K562 (cell line): Measurements from ENCODE around the gene MMP27. TPM values are rescaled to one million over a fixed set of nuclear protein-coding genes. Genes with fewer than 3 reads are reported as not detected.

Experiments used
- ATAC-seq: fragments of 200-7000 bp; cut with Tn5 transposase; 3 replicates; pipeline ENCODE4 v1.9.1; 2020; ENCODE audit warnings: moderate library complexity
- BruUV-seq: library from RNA; stranded (reverse); fragments of 400-500 nt; replicated peaks from 2 replicates; lab custom pipeline; 2021; lab: Mats Ljungman, UMichigan
- CTCF ChIA-PET: fragments of 300-600 bp; formaldehyde crosslinking; extraction: SDS; loops from one replicate; lab custom pipeline; 2021; ENCODE audit warnings: low intra/inter-chr PET ratio; lab: Yijun Ruan, JAX
- POLR2A ChIA-PET: fragments of 300-600, 350-650 bp; sonication (Branson Sonifier 250); formaldehyde crosslinking; extraction: SDS; loops from one replicate; lab custom pipeline; 2021; ENCODE audit warnings: antibody characterized with exemption, inconsistent platforms; lab: Yijun Ruan, JAX
- DNase-seq, 4 experiments: peaks; one replicate each; pipeline versions ENCODE4 v3.0.0 to v3.0.0-alpha.2; 2011 to 2018; ENCODE audit warnings: low spot score in 3 of 4, mixed read lengths in 3 of 4; ENCODE audit errors: extremely low read depth in 1 of 4
- FAIRE-seq: peaks from 2 replicates; lab custom pipeline; 2011; peaks lifted over from hg19 to GRCh38; lab: Jason Lieb, UNC
- H2AFZ ChIP-seq: 2 replicates; pipeline ENCODE4 v1.6.0; 2011; ENCODE audit warnings: low read depth, low read length, control low read depth, inconsistent platforms
- H3K27ac ChIP-seq: fragments of 200-600 bp; 3 replicates; pipeline ENCODE4 v1.8.0; 2011; ENCODE audit warnings: low read depth, mild to moderate bottlenecking, control low read depth, inconsistent platforms, low read length, moderate library complexity, mixed read lengths; ENCODE audit errors: extremely low read depth
- H3K27me3 ChIP-seq, 2 experiments: fragments of 300-600 bp in 1 of 2; 2 replicates in 1 of 2; 3 replicates in 1 of 2; pipeline versions ENCODE4 v1.6.0 to v1.8.0; 2011; ENCODE audit warnings: inconsistent platforms in 2 of 2, low read length in 2 of 2, mild to moderate bottlenecking in 1 of 2, mixed read lengths in 1 of 2, moderate library complexity in 1 of 2; ENCODE audit not compliant: control insufficient read depth in 2 of 2, insufficient read depth in 2 of 2
- H3K36me3 ChIP-seq: fragments of 300-600 bp; 3 replicates; pipeline ENCODE4 v1.8.0; 2011; ENCODE audit warnings: mild to moderate bottlenecking, low read length, inconsistent platforms; ENCODE audit not compliant: control insufficient read depth, insufficient read depth
- H3K4me1 ChIP-seq, 2 experiments: fragments of 200-600 bp in 1 of 2; replicated peaks in 1 of 2; 2 replicates in 1 of 2; 3 replicates in 1 of 2; pipeline versions ENCODE4 v1.5.1 to v1.8.0; 2011; ENCODE audit warnings: inconsistent platforms in 2 of 2, low read length in 2 of 2, mild to moderate bottlenecking in 1 of 2, mixed read lengths in 1 of 2, moderate library complexity in 1 of 2; ENCODE audit not compliant: control insufficient read depth in 2 of 2, insufficient read depth in 2 of 2
- H3K4me2 ChIP-seq: 2 replicates; pipeline ENCODE4 v1.6.1; 2011; ENCODE audit warnings: low read length, control low read depth, inconsistent platforms, mixed read lengths; ENCODE audit not compliant: insufficient read depth
- H3K4me3 ChIP-seq: fragments of 200-600 bp; sonication (generic), shearing (Covaris generic); 2 replicates; pipeline ENCODE4 v1.5.1; 2016; ENCODE audit warnings: control low read depth, inconsistent platforms
- H3K79me2 ChIP-seq: fragments of 200-600 bp; 3 replicates; pipeline ENCODE4 v1.8.0; 2011; ENCODE audit warnings: low read length, inconsistent platforms; ENCODE audit not compliant: control insufficient read depth, insufficient read depth
- H3K9ac ChIP-seq, 2 experiments: 2 replicates each; pipeline versions ENCODE4 v1.6.0 to v1.6.1; 2011; ENCODE audit warnings: low read depth in 2 of 2, low read length in 2 of 2, control low read depth in 1 of 2, inconsistent platforms in 1 of 2, mild to moderate bottlenecking in 1 of 2, mixed read lengths in 1 of 2; ENCODE audit not compliant: insufficient read depth in 1 of 2
- H3K9me1 ChIP-seq: one replicate; pipeline ENCODE4 v1.6.0; 2011; ENCODE audit warnings: inconsistent platforms, mild to moderate bottlenecking, low read length, moderate library complexity; ENCODE audit not compliant: control insufficient read depth, insufficient read depth
- H3K9me3 ChIP-seq: replicated peaks from 2 replicates; pipeline ENCODE4 v1.5.1; 2011; ENCODE audit warnings: low read depth, low read length, inconsistent platforms; ENCODE audit not compliant: control insufficient read depth, insufficient read depth
- H4K20me1 ChIP-seq: replicated peaks from 2 replicates; pipeline ENCODE4 v1.6.1; 2011; ENCODE audit warnings: low read length, inconsistent platforms, mixed read lengths; ENCODE audit not compliant: control insufficient read depth, insufficient read depth
- C11orf30 ChIP-seq: fragments of 450-650 bp; IDR thresholded peaks from 2 replicates; pipeline ENCODE4 v1.6.1; 2016; ENCODE audit warnings: low read depth, mild to moderate bottlenecking
- FOS ChIP-seq: IDR thresholded peaks from 3 replicates; pipeline ENCODE4 v1.6.1; 2011; ENCODE audit not compliant: insufficient read length; ENCODE audit errors: extremely low read depth
- HEY1 ChIP-seq: fragments of 250-450 bp; sonication (Bioruptor Pico); IDR thresholded peaks from 2 replicates; pipeline ENCODE4 v1.5.0; 2020; ENCODE audit warnings: mild to moderate bottlenecking, moderate library complexity, borderline replicate concordance
- MAFK ChIP-seq: IDR thresholded peaks from 2 replicates; pipeline ENCODE4 v1.6.1; 2011; ENCODE audit warnings: low read length, improper control_type of control experiment
- NUFIP1 ChIP-seq: fragments of 450-650 bp; IDR thresholded peaks from 2 replicates; pipeline ENCODE4 v1.6.1; 2018; ENCODE audit not compliant: partially characterized antibody
- PRMT5 ChIP-seq: sonication (generic); formaldehyde crosslinking; IDR thresholded peaks from 2 replicates; pipeline ENCODE4 v1.5.0; 2020; ENCODE audit warnings: missing genetic modification reagents
- SMAD4 ChIP-seq: fragments of 250-450 bp; sonication (Bioruptor Pico); conservative IDR thresholded peaks from 2 replicates; pipeline ENCODE4 v1.8.0; 2021; ENCODE audit warnings: inconsistent platforms, mild to moderate bottlenecking, moderate library complexity
- SMARCC2 ChIP-seq: fragments of 450-650 bp; IDR thresholded peaks from 2 replicates; pipeline ENCODE4 v1.6.1; 2017; ENCODE audit warnings: antibody characterized with exemption, moderate library complexity, mild to moderate bottlenecking, low read depth
- ZNF175 ChIP-seq: fragments of 200-800 bp; sonication (Bioruptor generic); IDR thresholded peaks from 2 replicates; pipeline ENCODE4 v1.6.1; 2016; ENCODE audit warnings: low read depth, mild to moderate bottlenecking, missing genetic modification characterization, missing compliant biosample characterization
- ZNF3 ChIP-seq: fragments of 250-450 bp; sonication (Bioruptor Pico); IDR thresholded peaks from 2 replicates; pipeline ENCODE4 v1.5.0; 2021; ENCODE audit warnings: mild to moderate bottlenecking, moderate library complexity
- ZNF830 ChIP-seq: fragments of 250-450 bp; sonication (Bioruptor Pico); IDR thresholded peaks from 2 replicates; pipeline ENCODE4 v1.5.0; 2021; ENCODE audit warnings: mild to moderate bottlenecking
- WGBS: fragments of 100-300 bp; shearing (Covaris generic); methylation state at CpG from one replicate; pipeline ENCODE4 v1.1.6; 2016; ENCODE audit warnings: low coverage, mixed read lengths; ENCODE audit not compliant: insufficient coverage; ENCODE audit errors: missing lambda C conversion rate; 5-methylcytosine and 5-hydroxymethylcytosine counted together
- in situ Hi-C: fragments of 300-500 bp; cut with MboI; formaldehyde crosslinking; loops from 4 replicates; pipeline ENCODE4 v1.15.0; 2018; ENCODE audit warnings: inconsistent platforms, mixed read lengths
- intact Hi-C: fragments of 100-400 bp; cut with micrococcal nuclease; formaldehyde crosslinking; loops from 2 replicates; pipeline ENCODE4 v1.14.2; 2022
- polyA plus RNA-seq, 8 experiments: library from polyadenylated mRNA; depleted of rRNA in 4 of 8; stranded (reverse) in 5 of 8; unstranded in 3 of 8; fragments of >200 nt; fragmentation: Nextera tagmentation in 2 of 8; fragmentation: Illumina TruSeq in 1 of 8; extraction: Ambion mirVana in 2 of 8; extraction: Trizol in 1 of 8; gene quantifications; 2 replicates each; pipeline versions ENCODE4 v1.2.1 to v1.2.3, GENCODE V29; 2011 to 2014; ENCODE audit warnings: inconsistent platforms in 1 of 8, missing spikeins in 1 of 8
- total RNA-seq, 7 experiments: library from RNA; depleted of rRNA in 6 of 7; stranded (reverse); fragments of >200 nt in 6 of 7; fragmentation: Illumina TruSeq in 2 of 7; extraction: Trizol in 2 of 7; gene quantifications; 2 replicates each; pipeline versions ENCODE4 v1.2.1 to v1.2.3, GENCODE V29; 2011 to 2021; ENCODE audit warnings: low replicate concordance in 1 of 7

Gene MMP27
- total and polyA plus RNA-seq, 9 of the 15 experiments (the other 6 are each of a cell fraction or from before 2014, with no cell fraction given), result not detected

DNA sequence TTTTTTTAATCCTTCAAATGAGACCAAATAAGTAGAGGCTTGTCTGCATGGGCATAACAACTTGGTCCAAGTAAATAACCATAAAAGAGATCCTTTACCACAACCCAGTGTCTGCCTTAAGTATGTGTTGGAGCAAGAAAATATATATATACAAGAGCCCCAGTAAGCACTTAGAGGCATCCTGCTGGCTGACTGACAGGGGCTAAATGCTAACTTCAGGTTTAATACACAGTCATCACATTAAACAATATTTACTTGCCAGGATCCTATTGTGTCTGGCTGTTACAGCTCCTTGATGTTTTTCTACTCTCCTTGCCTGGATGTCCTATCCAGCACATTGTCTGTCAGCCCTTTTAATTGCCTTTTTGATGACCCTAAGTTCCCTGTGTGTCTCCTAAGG, 43.0 kb downstream of the MMP27 start:
- no peak for ATAC-seq
- H3K9ac ChIP-seq, result no peak overlapping the region
- ChIA-PET POLR2A (no interaction called here), CTCF (no interaction called here)
- H4K20me1 ChIP-seq, result no peaks in the 10 kb centered on the region
- in situ Hi-C loops (no loop called here), intact Hi-C loops (no loop called here)
- no peak overlapping the region for H3K4me3 ChIP-seq
- no peaks in the 10 kb centered on the region for H3K9me1 ChIP-seq
- H2AFZ ChIP-seq, result no peak overlapping the region
- H3K36me3 ChIP-seq, result no peaks in the 10 kb centered on the region
- FAIRE-seq, result no peak
- DNase-seq, result no peak
- no peak overlapping the region for H3K27ac ChIP-seq
- H3K79me2 ChIP-seq, result no peaks in the 10 kb centered on the region
- TF ChIP-seq HEY1 (CRISPR knock-in tag), result no peak
- no peak for TF ChIP-seq C11orf30
- no peak for TF ChIP-seq PRMT5 (CRISPR knock-in tag)
- TF ChIP-seq MAFK, result no peak
- TF ChIP-seq SMAD4 (CRISPR knock-in tag), result no peak
- no peak for TF ChIP-seq ZNF3
- TF ChIP-seq ZNF175, result no peak
- H3K9me3 ChIP-seq, result no peaks in the 10 kb centered on the region
- H3K4me2 ChIP-seq, result no peak overlapping the region
- no TSS peak for BruUV-seq
- H3K27me3 ChIP-seq, result peaks cover 0 to 6% of the 10 kb centered on the region in 2 experiments; a peak in 2 of 5 replicates
- no peaks in the 10 kb centered on the region for H3K4me1 ChIP-seq

DNA sequence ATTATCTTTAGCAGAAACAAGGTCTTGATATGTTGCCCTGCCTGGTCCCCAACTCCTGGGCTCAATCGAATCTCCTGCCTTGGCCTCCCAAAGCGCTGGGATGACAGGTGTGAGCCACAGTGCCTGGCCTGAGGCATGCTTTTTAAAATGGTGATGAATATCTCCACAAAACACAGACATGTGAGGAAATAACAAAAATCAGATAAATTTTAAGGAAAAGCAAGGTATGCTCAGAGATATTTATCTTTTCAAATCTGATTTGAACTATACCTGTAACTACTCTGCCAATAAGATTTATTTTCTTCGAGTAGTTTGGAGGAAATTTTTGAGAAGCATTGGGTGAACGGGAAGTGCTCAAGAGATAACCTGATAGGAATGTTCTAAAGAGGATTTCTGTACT, 44.5 kb downstream of the MMP27 start:
- no peak overlapping the region for H3K4me3 ChIP-seq
- no peaks in the 10 kb centered on the region for H3K9me3 ChIP-seq
- no peak for DNase-seq
- no peak for ATAC-seq
- TF ChIP-seq ZNF830 (CRISPR knock-in tag) (no peak), FOS (no peak), SMARCC2 (no peak), NUFIP1 (no peak)
- TF ChIP-seq, all 486 proteins: peak for 0
- Histone ChIP-seq H2AFZ (no peak overlapping the region), H3K9ac (no peak overlapping the region), H3K9me1 (no peaks in the 10 kb centered on the region), H3K27ac (no peak overlapping the region), H3K27me3 (peaks cover 0 to 6% of the 10 kb centered on the region in 2 experiments; a peak in 2 of 5 replicates), H3K4me2 (no peak overlapping the region), H3K4me1 (no peaks in the 10 kb centered on the region), H3K36me3 (no peaks in the 10 kb centered on the region), H4K20me1 (no peaks in the 10 kb centered on the region), H3K79me2 (no peaks in the 10 kb centered on the region)
- ChIA-PET CTCF (interaction anchor here (0.6 kb wide), 1 partner anchor 463 kb away, joined by 4 read pairs; no protein-coding TSS in a partner anchor), POLR2A (no interaction called here)
- BruUV-seq, result no TSS peak
- intact Hi-C loops, result no loop called here
- no peak for FAIRE-seq
- WGBS, result 0% methylated on average over 4 of the region's 4 CpGs
- in situ Hi-C loops, result no loop called here
